ENCODE data around the gene GRID2. TPM values are rescaled to one million over a fixed set of nuclear protein-coding genes. Genes with fewer than 3 reads are reported as not detected.

Gene GRID2
- total RNA-seq, 1 donor from 2014 or later = not detected

GRCh38 chr4:93744961-93745360, 1441.2 kb downstream of the GRID2 start:
- H3K27ac ChIP-seq (replicated peaks) = no peak overlapping the region
- no peak overlapping the region for H3K4me3 ChIP-seq
- intact Hi-C loops (cut with micrococcal nuclease) = no loop called here
- no peaks in the 10 kb centered on the region for H3K36me3 ChIP-seq
- DNase-seq = no peak
- H3K4me1 ChIP-seq = no peaks in the 10 kb centered on the region
- TF ChIP-seq CTCF (IDR thresholded peaks at IDR 0.05; ENCODE audit: borderline replicate concordance) = no peak
- H3K27me3 ChIP-seq (ENCODE audit: low read depth) = no peaks in the 10 kb centered on the region
- peaks cover 7% of the 10 kb centered on the region for H3K9me3 ChIP-seq (replicated peaks)

GRCh38 chr4:93746031-93746430, 1442.3 kb downstream of the GRID2 start:
- Histone ChIP-seq H3K4me1 (no peaks in the 10 kb centered on the region), H3K27me3 (ENCODE audit: low read depth) (no peaks in the 10 kb centered on the region), H3K36me3 (no peaks in the 10 kb centered on the region), H3K9me3 (replicated peaks) (peaks cover 7% of the 10 kb centered on the region), H3K27ac (replicated peaks) (no peak overlapping the region), H3K4me3 (no peak overlapping the region)
- intact Hi-C loops (cut with micrococcal nuclease) = no loop called here
- no peak for TF ChIP-seq CTCF (IDR thresholded peaks at IDR 0.05; ENCODE audit: borderline replicate concordance)
- no peak for DNase-seq

- intact Hi-C loops (cut with micrococcal nuclease) = no loop called here
- Histone ChIP-seq H3K4me1 (no peaks in the 10 kb centered on the region), H3K27ac (replicated peaks) (no peak overlapping the region), H3K36me3 (no peaks in the 10 kb centered on the region), H3K27me3 (ENCODE audit: low read depth) (no peaks in the 10 kb centered on the region), H3K9me3 (replicated peaks) (peaks cover 7% of the 10 kb centered on the region), H3K4me3 (no peak overlapping the region)
- DNase-seq = no peak
- no peak for TF ChIP-seq CTCF (IDR thresholded peaks at IDR 0.05; ENCODE audit: borderline replicate concordance)
These were observed 1443.5 kb downstream of the GRID2 start for GRCh38 chr4:93747220-93747619.

- intact Hi-C loops (cut with micrococcal nuclease) = no loop called here
These were observed 1444.9 kb downstream of the GRID2 start for GRCh38 chr4:93748373-93749291.

GRCh38 chr4:93749292-93749761, 1445.6 kb downstream of the GRID2 start:
- no peaks in the 10 kb centered on the region for H3K9me3 ChIP-seq (replicated peaks)
- no peaks in the 10 kb centered on the region for H3K27me3 ChIP-seq (ENCODE audit: low read depth)
- intact Hi-C loops (cut with micrococcal nuclease) = no loop called here
- H3K27ac ChIP-seq (replicated peaks) = no peak overlapping the region
- no peak overlapping the region for H3K4me3 ChIP-seq
- no peak for TF ChIP-seq CTCF (IDR thresholded peaks at IDR 0.05; ENCODE audit: borderline replicate concordance)
- H3K36me3 ChIP-seq = no peaks in the 10 kb centered on the region
- H3K4me1 ChIP-seq = no peaks in the 10 kb centered on the region
- DNase-seq = no peak

More at GRCh38 chr4:93748373-93749291, 1444.9 kb downstream of the GRID2 start:
- H3K27ac ChIP-seq (replicated peaks) = no peak overlapping the region
- DNase-seq = no peak
- H3K4me3 ChIP-seq = no peak overlapping the region
- TF ChIP-seq CTCF (IDR thresholded peaks at IDR 0.05; ENCODE audit: borderline replicate concordance) = no peak
- H3K4me1 ChIP-seq = no peaks in the 10 kb centered on the region
- no peaks in the 10 kb centered on the region for H3K36me3 ChIP-seq
- H3K27me3 ChIP-seq (ENCODE audit: low read depth) = no peaks in the 10 kb centered on the region
- peaks cover 7% of the 10 kb centered on the region for H3K9me3 ChIP-seq (replicated peaks)

Measured in left ventricle myocardium inferior (tissue), 1 donor.